DMS 273 treated with DMSO at 0.1 percent for 48 hours (cell line): ENCODE data around the gene JUP.
A peak's percentile ranks its signal among the peaks of the same experiment; 100 is the strongest.

Source experiments
- DNase-seq: peaks from one replicate; lab custom pipeline; 2025; lab: John Stamatoyannopoulos, UW

JUP gene

DNA sequence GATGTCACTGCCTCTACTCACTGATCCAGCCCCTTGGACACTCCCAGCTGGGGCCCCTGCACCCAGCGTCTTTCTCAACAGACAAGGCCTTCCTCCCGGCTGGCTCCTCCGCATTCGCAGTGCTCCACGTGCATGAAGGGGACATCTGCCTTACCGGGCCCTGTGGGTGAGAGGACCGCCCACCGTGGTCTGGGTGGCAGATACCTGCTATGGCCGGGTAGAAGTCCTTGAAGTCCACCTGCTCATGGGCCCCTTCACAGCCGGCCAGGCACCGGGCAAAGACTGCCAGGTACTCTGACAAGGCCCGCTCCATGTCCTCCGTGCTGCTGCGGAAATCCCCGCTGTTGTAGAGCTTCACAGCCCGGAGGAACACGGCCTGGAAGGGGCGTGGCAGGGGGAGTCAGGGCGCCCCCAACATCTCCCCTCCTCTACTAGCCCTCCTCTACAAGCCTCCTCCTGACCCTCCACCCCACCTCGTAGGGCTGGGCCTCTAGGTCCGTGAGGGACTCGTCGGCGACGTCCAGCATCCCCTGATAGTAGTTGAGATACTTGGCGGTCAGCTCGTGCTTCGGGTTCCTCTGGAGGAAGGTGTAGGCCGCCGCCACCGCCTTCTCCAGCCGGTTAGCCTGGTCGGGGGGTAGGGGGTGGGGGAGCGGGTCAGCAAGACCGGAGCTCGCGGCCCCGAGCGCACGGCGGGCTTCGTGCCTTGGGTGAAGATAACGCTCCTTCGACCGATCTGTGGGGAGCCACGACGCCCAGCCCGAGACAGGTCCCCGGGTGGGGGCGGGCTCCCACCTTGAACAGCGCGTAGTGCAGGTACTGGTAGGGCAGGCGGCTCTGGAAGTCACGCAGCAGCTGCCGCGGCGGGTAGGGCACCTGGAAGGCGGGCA, 24.4 kb upstream of the JUP start:
- DNase-seq: no peak

DNA sequence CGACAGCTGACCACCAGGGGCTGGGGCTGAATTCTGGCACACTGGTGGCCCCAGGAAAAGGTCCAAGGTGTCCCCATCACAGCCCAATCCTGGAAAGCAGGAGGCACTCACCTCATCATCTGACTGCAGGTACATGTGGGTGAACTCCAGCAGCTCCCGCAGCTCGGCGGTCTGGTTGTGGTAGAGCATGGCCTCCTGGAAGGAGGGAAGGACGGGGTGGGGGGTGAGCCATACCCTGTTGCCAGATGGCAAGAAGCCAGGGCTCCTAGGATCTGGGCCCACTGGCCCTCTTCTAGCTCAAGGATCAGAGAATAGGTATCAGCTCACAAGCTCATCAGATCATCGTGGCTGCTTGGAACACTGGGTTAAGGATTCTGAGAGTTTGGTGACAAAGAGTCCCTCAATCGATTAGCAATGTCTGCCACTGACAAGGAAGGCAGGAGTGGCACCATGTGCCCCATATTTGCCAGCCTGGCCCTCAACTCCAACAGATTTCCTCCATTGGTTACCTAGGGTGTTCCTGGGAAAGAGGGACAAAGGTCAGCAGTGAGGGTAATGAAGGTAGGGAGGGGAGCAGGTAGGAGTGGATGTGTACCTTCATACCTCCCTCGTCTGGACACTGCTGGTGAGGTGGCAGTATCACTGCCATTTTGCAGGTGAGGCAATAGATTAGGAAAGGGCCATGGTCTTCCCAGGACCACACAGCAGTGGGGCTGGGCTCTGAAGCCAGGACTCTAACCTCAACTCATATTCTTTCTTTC, 20.4 kb upstream of the JUP start:
- no peak for DNase-seq

- peak; percentile 12 for DNase-seq
Measured at GRCh38 chr17:41803049-41804020, 16.8 kb upstream of the JUP start.

DNA sequence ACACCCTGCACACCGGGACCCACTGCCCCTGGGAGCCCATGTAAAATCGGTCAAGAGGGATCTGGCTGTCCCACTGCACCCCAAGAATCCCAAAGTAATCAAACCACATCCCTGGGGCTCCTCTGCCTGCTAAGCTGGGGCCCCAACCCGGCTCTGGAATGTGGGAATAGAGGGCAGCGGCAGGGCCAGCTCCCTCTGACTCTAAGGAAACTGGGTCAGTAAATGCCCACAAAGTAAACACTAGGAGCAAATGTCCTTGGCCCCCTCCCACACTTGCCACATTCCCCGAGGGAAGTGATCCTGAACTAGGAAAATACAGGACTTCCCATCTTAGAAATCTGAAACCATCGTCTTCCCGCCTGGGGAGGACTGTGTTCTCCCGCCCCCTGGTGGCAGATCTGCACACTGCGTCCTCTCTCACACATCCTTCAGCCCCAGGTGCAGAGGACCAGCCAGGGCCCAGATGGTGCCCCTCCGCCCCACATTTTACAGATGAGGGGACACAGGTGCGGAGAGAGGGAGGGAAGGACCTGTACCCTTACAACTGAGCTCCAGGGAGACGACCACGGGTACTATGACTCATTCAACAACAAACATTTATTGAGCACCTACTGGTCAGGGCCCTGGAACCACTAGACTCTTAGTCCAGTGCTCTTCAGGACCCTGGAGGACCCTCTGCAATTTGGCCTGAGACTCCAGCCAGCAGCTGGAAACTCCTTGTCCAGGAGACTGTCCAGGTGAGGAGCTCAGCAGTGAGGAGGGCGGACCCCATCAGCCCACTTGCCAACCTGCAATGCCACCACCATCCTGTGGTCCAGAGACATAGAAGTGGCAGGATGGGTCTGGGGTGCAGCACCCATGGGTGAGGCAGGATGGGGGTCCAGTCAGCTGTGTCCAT, 15.1 kb upstream of the JUP start:
- peak; percentile 28 for DNase-seq

DNA sequence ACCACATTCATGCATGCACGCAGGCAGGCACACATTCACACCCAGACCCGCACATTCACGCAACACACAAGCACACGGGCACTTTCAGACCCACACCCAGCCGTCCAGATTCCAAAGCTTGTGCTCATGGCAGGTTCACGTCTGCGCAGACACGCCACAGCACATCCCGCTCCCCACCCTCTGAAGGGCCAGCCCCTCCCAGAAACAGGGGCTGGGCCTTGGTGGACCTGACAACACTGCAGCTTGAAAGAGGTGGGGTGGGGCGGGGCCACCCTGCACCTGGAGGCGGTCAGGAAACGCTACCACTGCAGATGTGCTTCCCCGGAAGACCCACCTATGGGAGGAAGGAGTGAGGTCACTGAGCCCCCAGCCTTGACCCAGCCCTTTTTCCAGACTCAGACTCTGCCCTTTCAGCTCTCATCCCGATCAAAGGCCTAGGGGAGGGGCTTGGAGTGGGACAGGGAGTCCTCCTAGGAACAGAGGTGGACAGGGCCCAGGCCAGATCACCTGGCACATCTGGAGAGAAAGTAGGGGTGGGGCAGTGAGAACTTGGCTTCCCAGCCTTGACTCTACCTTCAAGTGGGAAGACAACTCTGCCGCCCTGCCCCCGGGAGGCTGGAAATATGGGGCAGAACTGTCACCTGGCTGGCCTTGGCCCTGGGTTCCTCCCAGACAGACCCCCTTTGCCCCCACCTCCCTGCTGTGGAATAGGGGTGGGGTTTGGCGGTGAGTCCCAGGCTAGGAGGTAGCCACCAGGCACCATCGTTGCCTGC, 14.3 kb upstream of the JUP start:
- no peak for DNase-seq

DNA sequence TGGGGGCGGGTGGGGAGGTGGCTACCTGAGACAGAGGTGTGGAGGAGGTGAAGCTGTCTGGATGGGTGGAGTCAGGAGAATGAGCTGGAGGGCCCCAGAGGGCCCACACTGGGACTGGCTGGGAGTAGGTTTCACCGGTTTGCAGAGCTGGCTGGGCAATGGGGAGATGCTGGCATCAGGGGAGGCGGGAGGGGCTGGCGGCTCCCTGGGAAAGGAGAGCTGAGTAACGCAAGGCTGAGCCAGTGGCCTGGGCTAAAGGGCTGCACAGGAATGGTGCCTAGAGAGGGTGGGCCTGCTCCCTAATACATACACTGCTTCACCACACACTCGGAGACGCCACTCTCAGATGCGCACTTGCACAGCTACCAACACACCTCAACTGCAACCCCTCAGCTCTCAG, 12.9 kb upstream of the JUP start:
- no peak for DNase-seq

GRCh38 chr17:41797377-41797776, 10.9 kb upstream of the JUP start:
- DNase-seq: no peak

DNA sequence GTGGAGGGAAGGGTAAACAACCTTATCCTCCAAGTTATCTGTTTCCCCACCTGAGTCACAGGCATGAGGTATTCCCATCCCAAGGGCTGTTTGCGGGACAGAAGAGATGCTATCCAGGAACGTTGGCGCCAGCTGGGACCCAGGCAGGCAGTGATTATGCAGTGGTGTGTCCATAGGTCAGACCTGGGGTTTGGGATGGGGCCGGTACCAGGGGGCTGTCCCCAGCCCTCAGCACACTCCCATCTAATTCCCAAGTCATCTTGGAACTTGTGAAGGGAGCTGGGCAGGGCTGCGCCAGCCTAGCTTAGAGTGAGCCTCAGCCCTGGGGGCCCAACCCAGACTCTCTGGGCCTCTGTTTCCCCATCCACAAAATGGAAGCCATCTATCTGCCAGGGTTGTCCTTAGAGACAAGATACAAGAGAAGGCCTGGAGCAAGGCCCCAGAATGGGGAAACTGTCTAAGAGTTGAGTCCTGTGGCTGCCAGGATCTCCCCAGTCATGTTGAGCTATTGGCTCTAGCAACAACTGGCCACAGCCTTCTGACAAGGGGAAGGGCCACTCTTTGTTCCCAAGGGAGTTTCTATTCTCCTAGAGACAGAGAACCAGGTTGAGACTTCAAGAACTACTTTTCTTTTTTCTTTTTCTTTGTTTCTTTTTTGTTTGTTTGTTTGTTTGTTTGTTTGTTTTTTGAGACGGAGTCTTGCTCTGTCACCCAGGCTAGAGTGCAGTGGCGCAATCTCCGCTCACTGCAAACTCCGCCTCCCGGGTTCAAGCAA, 9.8 kb upstream of the JUP start:
- no peak for DNase-seq

DNA sequence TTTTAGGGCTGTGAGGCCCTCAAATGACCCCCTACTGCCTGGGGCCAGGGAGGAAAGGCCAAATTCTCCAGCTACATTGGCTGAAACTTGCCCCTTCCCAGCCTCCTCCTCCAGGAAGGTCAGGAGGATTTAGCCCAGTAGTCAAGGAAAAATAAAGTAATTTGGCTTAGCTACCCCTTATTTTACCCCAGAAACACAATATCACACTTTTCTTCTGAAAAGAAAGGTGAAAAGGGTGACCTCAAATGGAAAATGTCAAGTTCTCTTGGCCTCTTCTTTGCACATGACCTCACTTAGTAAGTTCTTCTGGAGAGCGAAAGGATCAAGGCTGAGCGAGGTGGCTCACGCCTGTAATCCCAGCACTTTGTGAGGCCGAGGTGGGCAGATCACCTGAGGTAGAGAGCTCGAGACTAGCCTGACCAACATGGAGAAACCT, 8.0 kb upstream of the JUP start:
- DNase-seq: no peak

GRCh38 chr17:41793784-41794539, 7.5 kb upstream of the JUP start:
- DNase-seq: no peak

DNA sequence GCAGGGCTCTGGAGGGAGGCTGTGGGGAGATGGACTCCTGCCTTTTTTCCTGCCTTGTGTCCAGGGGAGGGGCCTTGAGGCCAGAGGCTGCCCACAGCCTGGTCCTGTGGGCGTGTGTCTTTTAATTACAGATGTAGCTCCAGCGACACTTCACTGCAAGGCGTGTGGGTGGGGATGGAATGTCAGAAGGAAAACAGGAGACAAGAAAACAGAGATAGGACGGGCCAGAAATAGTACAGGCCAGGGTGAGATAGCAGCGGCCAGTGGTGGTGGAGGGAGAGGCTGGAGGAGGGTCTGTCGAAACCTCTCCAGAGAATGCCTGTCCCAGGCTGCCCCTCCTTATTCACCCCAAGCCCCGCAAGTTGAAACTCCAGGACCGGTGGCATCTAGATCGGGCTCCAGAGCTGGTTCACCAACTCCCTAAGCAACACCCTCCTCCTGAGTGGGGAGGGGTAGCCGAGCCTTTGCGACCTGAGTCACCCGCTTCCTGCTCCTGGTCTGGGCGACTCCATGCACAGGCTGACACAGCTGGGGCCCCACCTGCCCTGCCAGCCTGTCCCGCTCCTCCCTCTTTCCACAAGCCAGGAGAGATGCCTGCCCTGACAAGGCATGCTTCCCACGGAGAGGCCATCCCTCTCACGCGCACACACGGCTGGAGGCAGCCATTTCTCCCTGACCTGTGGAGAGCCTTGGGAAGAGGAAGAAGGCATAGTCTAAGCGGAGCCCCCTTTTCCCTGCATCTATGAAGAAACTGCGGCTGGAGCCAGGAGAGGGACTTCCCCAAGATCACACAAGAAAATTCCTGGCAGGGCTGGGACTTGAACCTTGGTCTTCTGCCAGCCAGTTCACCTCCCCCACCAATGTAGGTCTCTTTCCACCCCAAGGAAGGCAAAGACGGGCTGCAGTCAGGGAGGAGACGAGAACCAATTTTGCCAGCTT, 6.6 kb upstream of the JUP start:
- no peak for DNase-seq

- no peak for DNase-seq
Measured at GRCh38 chr17:41787021-41787418, 509 bp upstream of the JUP start.

DNA sequence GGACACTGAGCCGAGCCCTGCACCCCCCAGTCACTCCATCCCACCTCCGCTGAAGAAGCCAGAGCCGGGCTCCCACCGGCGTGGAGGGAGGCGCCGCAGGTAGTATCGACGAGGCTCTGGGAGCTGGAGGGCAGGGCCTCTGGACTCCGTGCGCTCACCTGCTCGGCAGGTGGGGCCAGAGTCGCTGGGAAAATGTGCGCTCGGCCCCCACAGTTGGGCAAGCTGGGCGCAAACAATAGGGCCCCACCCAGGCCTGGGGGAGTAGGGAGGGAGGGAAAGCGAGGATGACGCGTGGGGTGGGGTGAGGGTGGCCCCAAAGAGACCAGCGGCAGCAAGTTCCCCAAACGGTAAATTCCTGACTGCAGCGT, 668 bp downstream of the JUP start:
- no peak for DNase-seq

DNA sequence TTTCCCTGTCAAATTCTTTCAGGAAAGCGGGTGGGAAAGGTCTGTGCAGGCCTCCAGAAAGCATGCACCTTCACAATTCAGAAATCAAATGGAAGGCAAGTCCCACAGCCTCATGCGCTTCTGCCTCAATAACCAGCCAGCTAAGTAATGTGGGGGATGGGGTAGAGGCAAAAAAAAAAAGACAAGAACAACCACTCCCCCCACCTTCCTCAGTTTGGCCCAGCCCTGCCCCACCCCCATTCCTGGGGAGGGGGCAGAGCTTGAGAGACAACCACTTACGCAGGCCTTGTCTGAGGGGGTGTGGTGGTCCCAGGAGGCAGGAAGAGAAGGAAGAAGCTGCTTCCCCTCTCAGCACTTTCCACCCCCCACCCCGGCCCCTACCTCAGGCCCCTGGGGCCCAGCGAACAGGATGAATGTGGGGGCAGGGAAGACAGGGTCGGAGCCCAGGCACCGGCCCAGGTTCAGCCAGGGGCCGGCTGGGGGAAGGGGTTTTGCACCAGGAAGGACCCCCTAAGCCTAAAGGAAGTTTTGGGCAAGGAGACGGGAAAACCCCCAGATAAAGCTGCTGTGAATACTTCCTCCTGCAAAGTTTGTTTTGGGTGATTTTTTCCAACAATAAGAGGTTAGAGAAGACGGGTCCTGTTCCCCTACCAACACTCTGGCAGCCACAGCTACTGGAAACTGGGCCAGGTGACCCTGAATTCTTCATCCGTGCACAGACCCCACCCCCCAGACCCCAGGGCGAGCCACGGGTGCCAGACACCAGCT, 1.2 kb downstream of the JUP start:
- DNase-seq: no peak

DNA sequence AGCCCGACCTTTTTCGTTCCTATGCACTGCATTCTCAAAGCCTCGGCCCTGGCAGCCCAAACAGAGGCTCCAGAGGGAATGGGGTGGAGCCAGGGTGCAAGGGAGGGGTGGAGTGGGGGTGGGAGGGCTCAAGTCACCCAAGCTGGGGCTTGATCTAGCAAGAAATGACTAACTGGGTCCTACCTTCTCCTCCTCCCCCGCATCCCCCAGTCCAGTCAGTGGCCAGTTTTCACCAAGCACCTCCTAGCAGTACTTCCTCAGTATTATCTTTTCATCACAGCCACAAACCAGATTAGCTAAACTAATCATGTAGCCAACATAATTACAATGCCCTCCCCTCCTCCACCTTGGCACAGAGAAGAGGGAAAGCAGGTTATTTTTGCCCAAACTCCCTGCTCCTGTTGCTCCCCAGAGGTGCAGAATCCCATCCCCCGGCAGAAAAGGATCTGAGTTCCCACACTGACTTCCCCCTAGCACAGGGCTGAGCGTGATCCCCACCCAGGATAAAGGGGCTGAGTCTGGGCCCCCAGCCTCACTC, 2.2 kb downstream of the JUP start:
- DNase-seq: no peak

GRCh38 chr17:41782142-41782541, 4.4 kb downstream of the JUP start:
- DNase-seq: no peak
